CD4-positive, alpha-beta T cell treated with Interleukin-15 for 1 hour (primary cell): ENCODE data around the gene COL11A1.
"Not testable (repeated sequence)": the region's sequence is repeated elsewhere in the genome, so short reads cannot be mapped to it uniquely, and the experiment has no call there.

Experiments used
- DNase-seq: peaks from one replicate; pipeline ENCODE4 v3.0.0-alpha.2; 2020

COL11A1 gene

GRCh38 chr1:103108376-103109150 is at the start of gene COL11A1:
Gene COL11A1 (minus strand): TSS chr1:103108522. CDS start chr1:103108178, 344 bp downstream.
- DNase-seq = no peak

- DNase-seq = no peak
Measured at GRCh38 chr1:103156966-103157365, 48.6 kb upstream of the COL11A1 start.

GRCh38 chr1:103146166-103146565 is 37.8 kb upstream of the COL11A1 start:
- DNase-seq = no peak

GRCh38 chr1:103145449-103145848 is 37.1 kb upstream of the COL11A1 start:
- DNase-seq = no peak

- DNase-seq = no peak
Measured at GRCh38 chr1:103144681-103145080, 36.4 kb upstream of the COL11A1 start.

- no peak for DNase-seq
Measured at GRCh38 chr1:103142461-103142860, 34.1 kb upstream of the COL11A1 start.

GRCh38 chr1:103129796-103130195 is 21.5 kb upstream of the COL11A1 start:
- no peak for DNase-seq

- DNase-seq = no peak
Measured at GRCh38 chr1:103129255-103129654, 20.9 kb upstream of the COL11A1 start.

- DNase-seq = not testable (repeated sequence)
Measured at GRCh38 chr1:103128256-103128655, 19.9 kb upstream of the COL11A1 start.

- no peak for DNase-seq
Measured at GRCh38 chr1:103125219-103125618, 16.9 kb upstream of the COL11A1 start.

GRCh38 chr1:103122983-103123720 is 14.8 kb upstream of the COL11A1 start:
- no peak for DNase-seq

GRCh38 chr1:103120981-103121380 is 12.7 kb upstream of the COL11A1 start:
- DNase-seq = no peak

GRCh38 chr1:103112546-103112945 is 4.2 kb upstream of the COL11A1 start:
- no peak for DNase-seq

- DNase-seq = no peak
Measured at GRCh38 chr1:103111926-103112325, 3.6 kb upstream of the COL11A1 start.

- DNase-seq = no peak
Measured at GRCh38 chr1:103110701-103111100, 2.4 kb upstream of the COL11A1 start.

GRCh38 chr1:103109311-103109920 is 1.1 kb upstream of the COL11A1 start:
- DNase-seq = no peak

GRCh38 chr1:103107741-103108375 is 464 bp downstream of the COL11A1 start:
- no peak for DNase-seq

GRCh38 chr1:103106426-103107341 is 1.6 kb downstream of the COL11A1 start:
- no peak for DNase-seq

GRCh38 chr1:103101399-103101798 is 6.9 kb downstream of the COL11A1 start:
- DNase-seq = no peak

GRCh38 chr1:103089221-103089620 is 19.1 kb downstream of the COL11A1 start:
- DNase-seq = no peak

- DNase-seq = no peak
Measured at GRCh38 chr1:103087256-103087655, 21.1 kb downstream of the COL11A1 start.

GRCh38 chr1:103084181-103084580 is 24.1 kb downstream of the COL11A1 start:
- DNase-seq = no peak
